HepG2 (cell line): ENCODE data around the gene KLHL7. TPM values are rescaled to one million over a fixed set of nuclear protein-coding genes. Genes with fewer than 3 reads are reported as not detected.

Experiments used
- GATAD2A ChIP-seq: IDR thresholded peaks from 2 replicates; pipeline ENCODE4 v1.6.1; 2016
- JDP2 ChIP-seq: sonication (generic); formaldehyde crosslinking; IDR thresholded peaks from 2 replicates; pipeline ENCODE4 v1.8.1; 2022; ENCODE audit warnings: missing genetic modification reagents, borderline replicate concordance
- MED8 ChIP-seq: sonication (generic); formaldehyde crosslinking; IDR thresholded peaks from 2 replicates; pipeline ENCODE4 v1.8.1; 2023; ENCODE audit warnings: mild to moderate bottlenecking, missing genetic modification reagents; ENCODE audit not compliant: insufficient replicate concordance
- NFE2L1 ChIP-seq: sonication (generic); formaldehyde crosslinking; IDR thresholded peaks from 2 replicates; pipeline ENCODE4 v1.4.0; 2020; ENCODE audit warnings: missing genetic modification reagents, mild to moderate bottlenecking, borderline replicate concordance
- PCBP2 ChIP-seq: fragments of 200-400 bp; formaldehyde crosslinking; optimal IDR thresholded peaks from 2 replicates; pipeline ENCODE3; 2018; ENCODE audit warnings: low read length, low read depth; ENCODE audit not compliant: poor library complexity, severe bottlenecking
- SNAPC2 ChIP-seq: sonication (generic); formaldehyde crosslinking; IDR thresholded peaks from 2 replicates; pipeline ENCODE4 v1.8.1; 2022; ENCODE audit warnings: mild to moderate bottlenecking, missing genetic modification reagents
- ZNF773 ChIP-seq: sonication (generic); formaldehyde crosslinking; IDR thresholded peaks from 2 replicates; pipeline ENCODE4 v1.4.0; 2020; ENCODE audit warnings: missing genetic modification reagents, borderline replicate concordance
- ZNF781 ChIP-seq: sonication (generic); formaldehyde crosslinking; IDR thresholded peaks from 2 replicates; pipeline ENCODE4 v1.5.1; 2020; ENCODE audit warnings: borderline replicate concordance, mild to moderate bottlenecking, missing genetic modification reagents; ENCODE audit errors: not compliant biosample characterization
- polyA plus RNA-seq, 8 experiments: library from polyadenylated mRNA; depleted of rRNA in 3 of 8; stranded (reverse) in 7 of 8; unstranded in 1 of 8; fragments of >200 nt; fragmentation: Illumina TruSeq in 4 of 8; extraction: Trizol in 4 of 8; gene quantifications; 2 replicates each; pipeline versions ENCODE4 v1.2.1 to v1.2.3, GENCODE V29; 2011 to 2016; ENCODE audit warnings: low read depth in 4 of 8, missing spikeins in 1 of 8, mixed read lengths in 1 of 8; ENCODE audit not compliant: insufficient read depth in 1 of 8
- total RNA-seq, 5 experiments: library from RNA; depleted of rRNA; stranded (reverse); fragments of >200 nt; fragmentation: Illumina TruSeq; extraction: Trizol; gene quantifications; 2 replicates each; pipeline ENCODE4 v1.2.3, GENCODE V29; 2016; ENCODE audit warnings: low read depth in 1 of 5
- TF ChIP-seq, protein P1 (sequence below): IDR thresholded peaks from 2 replicates; pipeline ENCODE4 v1.6.1; 2016
- TF ChIP-seq, protein P2 (sequence below), 2 experiments: sonication (generic) in 1 of 2; formaldehyde crosslinking in 1 of 2; IDR thresholded peaks; 2 replicates each; pipeline versions ENCODE4 v1.4.0 to v1.6.1; 2018 to 2020; ENCODE audit warnings: missing genetic modification reagents in 2 of 2, borderline replicate concordance in 1 of 2, low read depth in 1 of 2, mild to moderate bottlenecking in 1 of 2, missing biosample characterization in 1 of 2
- TF ChIP-seq, protein P3 (sequence below): sonication (generic); formaldehyde crosslinking; IDR thresholded peaks from 2 replicates; pipeline ENCODE4 v1.5.1; 2020; ENCODE audit warnings: missing genetic modification reagents, mild to moderate bottlenecking, borderline replicate concordance
- TF ChIP-seq, protein P4 (sequence below): sonication (generic); formaldehyde crosslinking; IDR thresholded peaks from 2 replicates; pipeline ENCODE4 v1.4.0; 2020; ENCODE audit warnings: low read depth, mild to moderate bottlenecking, missing genetic modification reagents
- TF ChIP-seq, protein P5 (sequence below): sonication (generic); formaldehyde crosslinking; IDR thresholded peaks from 2 replicates; pipeline ENCODE4 v1.5.0; 2020; ENCODE audit warnings: mild to moderate bottlenecking, missing genetic modification reagents, borderline replicate concordance

Gene KLHL7
- total and polyA plus RNA-seq, 2 of the 13 experiments (the other 11 are each of a cell fraction or from before 2014, with no cell fraction given) = 16.2 to 34.4 TPM

DNA sequence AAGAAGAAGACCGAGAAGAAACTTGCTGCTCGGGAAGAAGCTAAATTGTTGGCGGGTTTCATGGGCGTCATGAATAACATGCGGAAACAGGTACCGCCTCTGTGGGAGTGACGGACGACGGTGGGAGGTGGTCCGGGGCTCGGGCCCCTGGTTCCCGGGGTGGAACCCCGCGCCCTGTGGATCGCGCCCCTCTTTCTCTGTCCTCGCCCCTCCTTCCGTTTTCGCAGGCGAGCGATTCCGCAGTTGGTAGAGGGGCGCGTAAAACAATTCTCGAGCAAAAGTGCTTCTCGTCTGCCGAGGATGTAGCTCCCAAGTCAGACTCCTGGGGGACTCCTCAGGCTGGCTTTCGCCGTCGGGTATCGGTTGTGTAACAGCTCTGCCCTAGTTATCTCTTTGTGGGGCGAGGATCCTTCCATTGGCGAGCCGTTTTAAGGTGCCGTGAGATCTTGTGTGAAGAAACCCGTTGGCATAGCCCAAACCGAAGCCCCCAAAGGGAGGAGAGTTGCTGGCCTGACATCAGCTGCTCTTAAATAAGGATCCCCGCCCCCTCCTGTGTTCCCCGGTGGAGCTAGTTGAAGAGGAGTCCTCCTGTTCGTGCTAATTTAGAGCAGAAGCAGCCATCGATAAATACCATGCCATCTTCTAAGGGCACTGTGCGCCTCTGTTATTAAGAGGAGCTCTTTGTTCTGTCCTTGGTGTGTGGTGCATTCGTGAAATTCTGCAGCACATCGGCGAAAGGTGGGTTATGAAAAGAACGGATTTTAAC, 655 bp downstream of the KLHL7 start (continued):
- TF ChIP-seq ZNF773 (no peak), GATAD2A (no peak), JDP2 (CRISPR knock-in tag) (no peak; the same call in 1 of the 2 replicates), MED8 (CRISPR knock-in tag) (peak; percentile 52), NFE2L1 (CRISPR knock-in tag) (no peak), PCBP2 (no peak), SNAPC2 (CRISPR knock-in tag) (no peak), ZNF781 (CRISPR knock-in tag) (no peak)
- TF ChIP-seq, protein P1, sequence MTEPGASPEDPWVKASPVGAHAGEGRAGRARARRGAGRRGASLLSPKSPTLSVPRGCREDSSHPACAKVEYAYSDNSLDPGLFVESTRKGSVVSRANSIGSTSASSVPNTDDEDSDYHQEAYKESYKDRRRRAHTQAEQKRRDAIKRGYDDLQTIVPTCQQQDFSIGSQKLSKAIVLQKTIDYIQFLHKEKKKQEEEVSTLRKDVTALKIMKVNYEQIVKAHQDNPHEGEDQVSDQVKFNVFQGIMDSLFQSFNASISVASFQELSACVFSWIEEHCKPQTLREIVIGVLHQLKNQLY (CRISPR knock-in tag) = no peak
- TF ChIP-seq, protein P2, sequence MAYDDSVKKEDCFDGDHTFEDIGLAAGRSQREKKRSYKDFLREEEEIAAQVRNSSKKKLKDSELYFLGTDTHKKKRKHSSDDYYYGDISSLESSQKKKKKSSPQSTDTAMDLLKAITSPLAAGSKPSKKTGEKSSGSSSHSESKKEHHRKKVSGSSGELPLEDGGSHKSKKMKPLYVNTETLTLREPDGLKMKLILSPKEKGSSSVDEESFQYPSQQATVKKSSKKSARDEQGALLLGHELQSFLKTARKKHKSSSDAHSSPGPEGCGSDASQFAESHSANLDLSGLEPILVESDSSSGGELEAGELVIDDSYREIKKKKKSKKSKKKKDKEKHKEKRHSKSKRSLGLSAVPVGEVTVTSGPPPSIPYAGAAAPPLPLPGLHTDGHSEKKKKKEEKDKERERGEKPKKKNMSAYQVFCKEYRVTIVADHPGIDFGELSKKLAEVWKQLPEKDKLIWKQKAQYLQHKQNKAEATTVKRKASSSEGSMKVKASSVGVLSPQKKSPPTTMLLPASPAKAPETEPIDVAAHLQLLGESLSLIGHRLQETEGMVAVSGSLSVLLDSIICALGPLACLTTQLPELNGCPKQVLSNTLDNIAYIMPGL (CRISPR knock-in tag; IDR thresholded peaks at IDR 0.05; ENCODE audit: borderline replicate concordance in 1 of 2, low read depth in 1 of 2) = no peak; a peak in 1 of 4 replicates
- TF ChIP-seq, protein P3, sequence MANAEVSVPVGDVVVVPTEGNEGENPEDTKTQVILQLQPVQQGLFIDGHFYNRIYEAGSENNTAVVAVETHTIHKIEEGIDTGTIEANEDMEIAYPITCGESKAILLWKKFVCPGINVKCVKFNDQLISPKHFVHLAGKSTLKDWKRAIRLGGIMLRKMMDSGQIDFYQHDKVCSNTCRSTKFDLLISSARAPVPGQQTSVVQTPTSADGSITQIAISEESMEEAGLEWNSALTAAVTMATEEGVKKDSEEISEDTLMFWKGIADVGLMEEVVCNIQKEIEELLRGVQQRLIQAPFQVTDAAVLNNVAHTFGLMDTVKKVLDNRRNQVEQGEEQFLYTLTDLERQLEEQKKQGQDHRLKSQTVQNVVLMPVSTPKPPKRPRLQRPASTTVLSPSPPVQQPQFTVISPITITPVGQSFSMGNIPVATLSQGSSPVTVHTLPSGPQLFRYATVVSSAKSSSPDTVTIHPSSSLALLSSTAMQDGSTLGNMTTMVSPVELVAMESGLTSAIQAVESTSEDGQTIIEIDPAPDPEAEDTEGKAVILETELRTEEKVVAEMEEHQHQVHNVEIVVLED (CRISPR knock-in tag) = no peak
- TF ChIP-seq, protein P4, sequence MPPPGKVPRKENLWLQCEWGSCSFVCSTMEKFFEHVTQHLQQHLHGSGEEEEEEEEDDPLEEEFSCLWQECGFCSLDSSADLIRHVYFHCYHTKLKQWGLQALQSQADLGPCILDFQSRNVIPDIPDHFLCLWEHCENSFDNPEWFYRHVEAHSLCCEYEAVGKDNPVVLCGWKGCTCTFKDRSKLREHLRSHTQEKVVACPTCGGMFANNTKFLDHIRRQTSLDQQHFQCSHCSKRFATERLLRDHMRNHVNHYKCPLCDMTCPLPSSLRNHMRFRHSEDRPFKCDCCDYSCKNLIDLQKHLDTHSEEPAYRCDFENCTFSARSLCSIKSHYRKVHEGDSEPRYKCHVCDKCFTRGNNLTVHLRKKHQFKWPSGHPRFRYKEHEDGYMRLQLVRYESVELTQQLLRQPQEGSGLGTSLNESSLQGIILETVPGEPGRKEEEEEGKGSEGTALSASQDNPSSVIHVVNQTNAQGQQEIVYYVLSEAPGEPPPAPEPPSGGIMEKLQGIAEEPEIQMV (CRISPR knock-in tag) = no peak
- TF ChIP-seq, protein P5, sequence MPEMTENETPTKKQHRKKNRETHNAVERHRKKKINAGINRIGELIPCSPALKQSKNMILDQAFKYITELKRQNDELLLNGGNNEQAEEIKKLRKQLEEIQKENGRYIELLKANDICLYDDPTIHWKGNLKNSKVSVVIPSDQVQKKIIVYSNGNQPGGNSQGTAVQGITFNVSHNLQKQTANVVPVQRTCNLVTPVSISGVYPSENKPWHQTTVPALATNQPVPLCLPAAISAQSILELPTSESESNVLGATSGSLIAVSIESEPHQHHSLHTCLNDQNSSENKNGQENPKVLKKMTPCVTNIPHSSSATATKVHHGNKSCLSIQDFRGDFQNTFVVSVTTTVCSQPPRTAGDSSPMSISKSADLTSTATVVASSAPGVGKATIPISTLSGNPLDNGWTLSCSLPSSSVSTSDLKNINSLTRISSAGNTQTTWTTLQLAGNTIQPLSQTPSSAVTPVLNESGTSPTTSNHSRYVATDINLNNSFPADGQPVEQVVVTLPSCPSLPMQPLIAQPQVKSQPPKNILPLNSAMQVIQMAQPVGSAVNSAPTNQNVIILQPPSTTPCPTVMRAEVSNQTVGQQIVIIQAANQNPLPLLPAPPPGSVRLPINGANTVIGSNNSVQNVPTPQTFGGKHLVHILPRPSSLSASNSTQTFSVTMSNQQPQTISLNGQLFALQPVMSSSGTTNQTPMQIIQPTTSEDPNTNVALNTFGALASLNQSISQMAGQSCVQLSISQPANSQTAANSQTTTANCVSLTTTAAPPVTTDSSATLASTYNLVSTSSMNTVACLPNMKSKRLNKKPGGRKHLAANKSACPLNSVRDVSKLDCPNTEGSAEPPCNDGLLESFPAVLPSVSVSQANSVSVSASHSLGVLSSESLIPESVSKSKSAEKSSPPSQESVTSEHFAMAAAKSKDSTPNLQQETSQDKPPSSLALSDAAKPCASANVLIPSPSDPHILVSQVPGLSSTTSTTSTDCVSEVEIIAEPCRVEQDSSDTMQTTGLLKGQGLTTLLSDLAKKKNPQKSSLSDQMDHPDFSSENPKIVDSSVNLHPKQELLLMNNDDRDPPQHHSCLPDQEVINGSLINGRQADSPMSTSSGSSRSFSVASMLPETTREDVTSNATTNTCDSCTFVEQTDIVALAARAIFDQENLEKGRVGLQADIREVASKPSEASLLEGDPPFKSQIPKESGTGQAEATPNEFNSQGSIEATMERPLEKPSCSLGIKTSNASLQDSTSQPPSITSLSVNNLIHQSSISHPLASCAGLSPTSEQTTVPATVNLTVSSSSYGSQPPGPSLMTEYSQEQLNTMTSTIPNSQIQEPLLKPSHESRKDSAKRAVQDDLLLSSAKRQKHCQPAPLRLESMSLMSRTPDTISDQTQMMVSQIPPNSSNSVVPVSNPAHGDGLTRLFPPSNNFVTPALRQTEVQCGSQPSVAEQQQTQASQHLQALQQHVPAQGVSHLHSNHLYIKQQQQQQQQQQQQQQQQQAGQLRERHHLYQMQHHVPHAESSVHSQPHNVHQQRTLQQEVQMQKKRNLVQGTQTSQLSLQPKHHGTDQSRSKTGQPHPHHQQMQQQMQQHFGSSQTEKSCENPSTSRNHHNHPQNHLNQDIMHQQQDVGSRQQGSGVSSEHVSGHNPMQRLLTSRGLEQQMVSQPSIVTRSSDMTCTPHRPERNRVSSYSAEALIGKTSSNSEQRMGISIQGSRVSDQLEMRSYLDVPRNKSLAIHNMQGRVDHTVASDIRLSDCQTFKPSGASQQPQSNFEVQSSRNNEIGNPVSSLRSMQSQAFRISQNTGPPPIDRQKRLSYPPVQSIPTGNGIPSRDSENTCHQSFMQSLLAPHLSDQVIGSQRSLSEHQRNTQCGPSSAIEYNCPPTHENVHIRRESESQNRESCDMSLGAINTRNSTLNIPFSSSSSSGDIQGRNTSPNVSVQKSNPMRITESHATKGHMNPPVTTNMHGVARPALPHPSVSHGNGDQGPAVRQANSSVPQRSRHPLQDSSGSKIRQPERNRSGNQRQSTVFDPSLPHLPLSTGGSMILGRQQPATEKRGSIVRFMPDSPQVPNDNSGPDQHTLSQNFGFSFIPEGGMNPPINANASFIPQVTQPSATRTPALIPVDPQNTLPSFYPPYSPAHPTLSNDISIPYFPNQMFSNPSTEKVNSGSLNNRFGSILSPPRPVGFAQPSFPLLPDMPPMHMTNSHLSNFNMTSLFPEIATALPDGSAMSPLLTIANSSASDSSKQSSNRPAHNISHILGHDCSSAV (CRISPR knock-in tag) = no peak
